Activated CD8-positive, alpha-beta memory T cell treated with anti-CD3 and anti-CD28 coated beads for 1 hour (primary cell): ENCODE data around the gene TDP1.

Source experiments
- DNase-seq, 2 donors: peaks; one replicate each; pipeline ENCODE4 v3.0.0-alpha.2; 2020; ENCODE audit warnings: low read depth in 1 of 2; ENCODE audit errors: extremely low read depth in 1 of 2

The TDP1 gene

DNA sequence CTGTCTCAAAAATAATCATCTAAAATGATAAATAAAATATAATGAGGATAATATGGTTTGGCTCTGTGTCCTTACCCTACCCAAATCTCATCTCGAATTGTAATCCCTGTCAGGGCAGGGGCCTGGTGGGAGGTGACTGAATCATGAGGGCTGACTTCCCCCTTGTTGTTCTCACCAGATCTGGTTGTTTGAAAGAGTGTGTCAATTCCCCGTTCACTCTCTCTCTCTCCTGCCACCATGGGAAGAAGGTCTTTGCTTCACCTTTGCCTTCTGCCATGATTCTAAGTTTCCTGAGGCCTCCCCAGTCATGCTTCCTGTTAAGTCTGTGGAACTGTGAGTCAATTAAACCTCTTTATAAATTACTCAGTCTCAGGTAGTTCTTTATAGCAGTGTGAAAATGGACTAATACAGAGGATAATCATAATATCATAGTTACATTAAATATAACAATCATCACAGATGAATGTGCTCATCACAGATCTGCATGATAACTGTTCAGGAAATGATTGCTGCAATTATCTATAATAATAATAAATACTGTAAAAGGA lies 13.8 kb upstream of the TDP1 start:
- DNase-seq = no peak

DNA sequence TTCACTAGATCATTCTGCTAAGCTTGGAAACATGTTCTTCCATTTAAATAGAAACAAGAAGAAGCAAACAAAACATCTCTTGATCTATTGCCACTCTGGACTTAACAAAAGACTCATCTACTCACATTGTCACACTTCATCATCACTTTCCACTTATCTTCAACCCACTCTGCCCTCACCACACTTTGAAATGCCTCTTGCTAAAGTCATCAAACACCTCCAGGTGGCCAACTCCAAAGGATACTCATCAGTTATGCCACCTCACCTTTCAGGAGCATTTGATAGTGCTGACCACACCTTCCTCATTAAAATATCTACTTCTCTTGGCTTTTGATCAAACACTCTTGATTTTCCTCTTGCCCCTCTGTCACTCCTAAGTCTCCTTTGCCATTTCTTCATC lies 8.4 kb upstream of the TDP1 start:
- DNase-seq = no peak

DNA sequence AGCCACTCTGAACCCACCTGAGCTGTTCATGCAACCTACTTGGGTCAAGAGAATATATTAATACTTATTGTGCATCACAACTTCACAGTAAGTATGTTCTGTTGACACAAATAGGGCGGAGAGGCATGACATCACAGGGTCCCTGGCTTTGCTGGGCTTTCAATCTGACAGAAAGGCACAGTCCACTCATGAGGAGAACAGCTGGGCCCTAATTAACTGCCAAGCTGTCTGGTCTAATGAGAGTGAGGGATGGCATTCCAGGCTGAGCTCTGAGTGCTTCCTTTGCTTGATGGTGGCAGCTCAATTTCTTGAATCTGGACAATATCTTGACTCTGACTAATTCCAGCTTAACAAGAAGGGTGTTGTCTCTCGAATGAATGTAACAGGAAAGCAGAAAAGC lies 3.2 kb upstream of the TDP1 start:
- DNase-seq = no peak

DNA sequence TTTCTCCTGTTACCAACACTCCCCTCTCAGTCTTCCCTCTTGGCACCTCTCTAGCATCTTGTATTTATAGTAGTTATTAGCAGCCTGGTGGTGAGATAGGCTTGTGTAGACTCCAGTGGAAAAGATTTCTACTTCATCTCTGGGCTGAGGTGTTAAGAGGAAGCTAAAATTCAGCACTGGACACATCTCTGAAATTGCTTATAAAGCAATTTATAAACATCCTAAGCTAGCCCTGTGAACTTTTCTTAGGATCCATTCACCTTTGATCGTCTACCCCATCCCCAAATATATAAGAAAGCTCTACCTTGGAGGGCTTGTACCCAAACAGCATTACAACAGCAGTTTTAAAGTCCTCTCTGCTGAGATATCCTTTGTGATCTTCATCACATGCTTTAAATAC lies 2.1 kb upstream of the TDP1 start:
- no peak for DNase-seq

DNA sequence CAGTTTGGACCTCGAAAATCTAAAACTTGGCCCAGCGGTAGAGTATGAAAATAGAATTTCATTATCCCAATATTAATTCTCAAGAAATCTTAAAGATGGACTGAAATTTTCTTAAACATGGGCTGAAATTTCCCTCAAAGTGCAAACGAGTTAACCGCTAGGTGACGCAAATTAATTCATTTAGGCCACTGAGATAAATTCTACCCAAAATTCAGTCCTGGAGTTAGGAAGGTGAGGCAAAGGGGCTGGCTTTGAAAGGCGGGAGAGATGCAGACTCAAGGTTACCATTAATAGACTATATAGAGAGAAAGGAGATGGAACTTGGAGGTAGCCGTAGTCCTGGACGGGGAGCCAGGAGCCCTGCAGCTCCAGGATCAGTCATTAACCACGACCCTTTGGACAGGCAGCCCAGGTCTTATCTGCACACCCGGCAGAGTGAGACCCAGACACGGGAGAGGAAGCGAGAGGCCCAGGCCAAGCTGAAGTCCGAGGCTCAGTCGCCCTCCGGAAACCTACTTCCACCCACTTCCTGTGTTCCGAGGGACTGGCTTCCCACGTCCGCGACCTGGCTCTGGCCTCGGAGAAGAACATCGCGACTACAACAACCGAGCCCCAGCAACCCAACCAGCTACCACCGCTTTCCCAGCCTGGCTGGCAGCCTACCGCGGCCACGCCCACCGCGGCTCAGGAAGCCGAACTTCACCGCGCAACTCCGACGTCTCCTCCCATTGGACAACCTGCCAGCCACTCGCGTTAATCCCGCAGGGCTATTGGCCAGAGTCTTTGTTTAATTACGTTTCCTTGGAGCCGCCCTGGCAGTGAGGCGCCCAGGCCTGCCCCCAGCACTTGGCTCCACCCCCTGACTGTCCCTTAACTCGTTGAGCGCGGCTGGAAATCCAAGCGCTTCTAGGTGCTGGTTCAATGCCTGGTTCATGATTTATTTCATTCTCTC lies 1.4 kb upstream of the TDP1 start, which contains the start of gene EFCAB11:
TSS of gene EFCAB11 (minus strand) at position 661 of the 952 bp plus-strand sequence. CDS start at position 591, 70 bp downstream.
- DNase-seq = peak; percentile 84 to 89

DNA sequence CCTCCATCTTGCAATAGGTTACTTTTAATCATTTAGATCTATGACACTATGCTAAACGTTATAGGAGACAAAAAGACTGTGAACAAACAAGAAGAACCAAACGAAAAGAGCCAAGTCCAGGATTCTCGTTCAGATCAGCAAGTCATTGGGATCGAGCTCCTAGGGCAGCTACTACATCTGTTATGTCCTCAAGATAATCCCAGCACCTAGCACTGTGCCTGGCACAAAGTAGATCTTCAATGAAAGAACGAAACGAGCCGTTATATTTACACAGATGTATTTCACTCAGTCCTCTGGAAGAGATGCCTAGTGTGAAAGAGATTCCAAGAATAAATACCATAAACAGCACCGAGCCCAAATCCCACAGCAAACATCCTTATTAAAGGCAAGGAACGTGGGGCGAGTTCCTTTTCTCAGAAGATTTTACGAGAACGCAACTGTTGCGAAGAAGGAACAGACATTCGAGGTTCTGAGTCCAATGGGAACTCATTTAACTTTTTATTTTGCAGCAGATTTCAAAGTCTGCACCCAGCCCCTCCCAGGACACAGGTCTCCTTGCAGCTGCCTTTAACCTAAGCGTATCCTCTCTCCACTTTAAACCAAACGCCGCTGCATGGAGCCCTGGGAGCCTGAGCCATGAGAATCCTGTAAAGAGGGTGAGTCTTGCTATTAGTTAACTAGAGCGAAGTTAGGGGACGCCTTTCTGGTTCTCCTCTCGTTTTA lies 544 bp upstream of the TDP1 start:
- no peak for DNase-seq

DNA sequence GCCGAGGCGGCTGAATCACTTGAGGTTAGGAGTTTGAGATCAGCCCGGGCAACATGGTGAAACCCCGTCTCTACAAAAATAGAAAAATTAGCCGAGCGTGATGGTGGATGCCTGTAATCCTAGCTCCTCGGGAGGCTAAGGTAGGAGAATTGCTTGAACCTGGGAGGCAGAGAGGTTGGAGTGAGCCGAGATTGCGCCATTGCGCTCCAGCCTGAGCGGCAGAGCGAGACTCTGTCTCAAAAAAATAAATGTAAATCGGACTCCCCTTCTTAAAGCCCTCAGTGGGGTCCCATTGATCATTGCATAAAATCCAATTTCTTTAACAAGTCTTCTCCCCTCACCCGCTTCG lies 908 bp downstream of the TDP1 start:
- no peak for DNase-seq

DNA sequence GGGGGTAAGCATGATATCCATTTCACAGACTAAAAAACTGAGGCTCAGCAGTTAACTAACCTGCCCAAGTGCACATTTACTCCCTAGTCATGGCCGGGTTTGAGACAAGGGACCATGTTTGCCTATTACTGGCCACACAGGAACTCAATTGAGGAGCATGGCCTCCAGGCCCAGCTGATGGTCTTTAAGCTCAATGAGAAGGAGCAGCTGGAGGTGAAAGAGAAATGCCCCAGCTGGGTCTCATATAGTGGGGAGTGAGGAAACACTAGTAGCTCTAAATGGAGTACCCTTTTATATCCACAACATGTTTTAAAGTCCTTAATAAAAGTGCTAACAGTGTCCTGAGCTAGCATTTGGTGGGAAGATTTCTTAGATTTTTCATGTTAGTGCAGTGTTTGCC lies 1.6 kb downstream of the TDP1 start:
- no peak for DNase-seq

DNA sequence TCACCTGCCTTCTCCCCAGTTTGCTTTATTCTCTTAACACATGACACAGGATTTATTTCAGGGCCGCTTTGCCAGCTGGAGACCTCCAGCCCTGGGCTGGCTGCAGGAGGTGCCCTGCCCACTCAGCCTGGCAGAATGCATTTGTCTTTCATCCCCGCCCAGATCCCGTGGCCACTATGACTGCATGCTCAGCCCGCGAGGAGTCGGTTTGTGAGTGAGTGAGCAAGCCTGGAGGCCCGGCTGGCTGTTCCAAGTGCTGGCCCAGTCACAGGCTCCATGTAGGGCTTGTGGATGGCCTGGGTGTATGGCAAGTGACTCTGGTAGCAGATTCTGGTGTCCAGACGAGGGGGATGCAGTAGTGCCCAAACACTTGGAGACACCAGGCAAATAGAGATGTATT lies 2.1 kb downstream of the TDP1 start:
- no peak for DNase-seq

DNA sequence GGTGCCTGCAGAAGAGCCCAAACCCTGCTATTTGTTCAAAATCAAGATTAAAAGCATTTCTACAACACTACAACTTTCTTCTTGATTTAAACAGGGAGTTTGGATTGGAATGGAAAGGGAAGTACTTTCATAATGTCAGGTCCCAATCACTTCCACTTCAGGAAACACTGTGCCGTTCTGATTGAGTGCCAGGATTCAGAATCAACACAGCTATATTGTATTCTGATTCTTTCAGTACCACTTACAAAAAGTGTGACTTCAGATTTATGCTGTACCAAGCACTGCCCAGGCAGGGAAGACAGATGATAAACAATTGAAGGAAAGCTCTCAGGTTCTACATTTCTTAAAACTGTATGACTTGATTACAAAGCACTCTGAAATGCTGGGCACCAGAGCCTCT lies 3.2 kb downstream of the TDP1 start:
- DNase-seq = no peak

DNA sequence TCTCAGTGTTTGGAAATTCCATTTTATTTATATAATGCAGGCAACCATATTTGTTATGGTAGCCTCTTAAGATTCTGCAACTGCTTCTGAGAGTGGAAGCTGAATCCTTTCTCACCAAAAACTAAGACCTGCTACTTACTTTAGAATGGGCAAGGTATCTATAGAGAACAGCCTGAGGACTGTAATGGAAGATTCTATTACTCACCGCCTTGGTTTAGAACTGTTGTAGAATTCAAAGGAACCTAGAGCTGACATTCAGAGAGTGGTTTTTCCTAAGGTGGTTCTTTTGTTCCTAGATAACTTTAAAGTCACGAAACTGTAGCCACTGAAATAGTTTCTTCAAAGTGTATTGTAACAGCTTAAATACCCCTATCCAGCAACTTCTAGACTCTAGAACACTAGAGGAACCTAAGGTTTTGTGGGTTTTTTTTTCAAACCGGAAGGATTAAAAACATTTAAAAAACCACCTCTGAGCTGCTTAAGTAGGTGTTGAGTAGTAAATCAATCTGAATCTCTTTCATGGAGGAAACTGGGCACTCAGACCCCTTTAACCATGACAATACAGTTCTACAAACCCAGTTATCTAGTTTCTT lies 4.2 kb downstream of the TDP1 start:
- DNase-seq = no peak

DNA sequence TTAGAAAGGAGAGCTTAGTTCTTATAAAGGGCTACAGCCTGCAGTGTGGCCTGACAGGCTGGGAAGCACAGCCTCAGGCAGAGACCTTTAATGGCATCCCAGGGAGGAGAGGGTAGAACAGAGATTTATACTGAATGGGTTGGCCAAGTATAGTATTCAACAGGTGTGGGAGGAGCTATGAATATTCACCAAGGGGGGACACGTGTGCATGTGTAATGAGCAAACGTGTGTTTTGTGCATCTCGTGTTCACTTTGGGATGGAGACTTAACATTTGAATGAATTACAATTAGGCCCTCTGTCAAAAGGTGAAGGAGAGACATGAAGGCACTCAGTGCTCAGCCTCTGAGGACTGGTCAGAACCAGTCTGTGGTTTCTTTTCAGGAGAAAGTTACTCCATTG lies 5.2 kb downstream of the TDP1 start:
- DNase-seq = no peak

DNA sequence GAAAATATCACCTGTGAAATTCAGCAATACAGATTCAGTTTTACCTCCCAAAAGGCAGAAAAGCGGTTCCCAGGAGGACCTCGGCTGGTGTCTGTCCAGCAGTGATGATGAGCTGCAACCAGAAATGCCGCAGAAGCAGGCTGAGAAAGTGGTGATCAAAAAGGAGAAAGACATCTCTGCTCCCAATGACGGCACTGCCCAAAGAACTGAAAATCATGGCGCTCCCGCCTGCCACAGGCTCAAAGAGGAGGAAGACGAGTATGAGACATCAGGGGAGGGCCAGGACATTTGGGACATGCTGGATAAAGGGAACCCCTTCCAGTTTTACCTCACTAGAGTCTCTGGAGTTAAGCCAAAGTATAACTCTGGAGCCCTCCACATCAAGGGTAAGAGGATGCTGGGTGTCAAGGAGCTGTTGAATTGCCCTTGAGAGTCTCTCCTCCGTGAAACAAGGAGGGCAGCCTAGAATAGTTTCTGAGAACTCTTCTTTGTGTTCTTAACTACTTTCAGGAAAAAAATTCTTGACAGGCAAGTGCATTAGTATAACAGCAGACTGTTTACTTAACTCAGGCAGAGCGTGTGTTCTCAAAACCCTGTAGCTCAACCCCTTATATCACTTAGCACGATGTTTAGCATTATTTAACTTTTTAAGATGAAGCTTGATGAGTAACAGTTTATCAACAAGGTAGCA lies 7.7 kb downstream of the TDP1 start:
- DNase-seq = no peak

DNA sequence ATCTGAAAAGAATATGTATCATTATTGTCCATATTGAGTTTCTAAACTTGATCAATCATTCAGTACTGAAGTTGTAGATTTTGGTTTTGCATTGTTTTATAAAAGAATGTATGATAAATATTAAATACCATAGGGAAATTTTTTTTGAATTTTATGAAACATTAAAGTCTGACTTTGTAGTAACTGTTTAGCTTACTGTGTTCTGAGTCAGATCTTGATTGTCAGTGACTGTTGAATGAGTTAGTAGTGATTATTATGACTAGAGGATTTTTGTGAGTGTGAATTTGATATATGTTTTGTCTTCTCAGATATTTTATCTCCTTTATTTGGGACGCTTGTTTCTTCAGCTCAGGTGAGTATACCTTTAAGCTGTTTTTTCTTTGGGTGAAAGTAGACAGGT lies 10.1 kb downstream of the TDP1 start:
- DNase-seq = no peak

DNA sequence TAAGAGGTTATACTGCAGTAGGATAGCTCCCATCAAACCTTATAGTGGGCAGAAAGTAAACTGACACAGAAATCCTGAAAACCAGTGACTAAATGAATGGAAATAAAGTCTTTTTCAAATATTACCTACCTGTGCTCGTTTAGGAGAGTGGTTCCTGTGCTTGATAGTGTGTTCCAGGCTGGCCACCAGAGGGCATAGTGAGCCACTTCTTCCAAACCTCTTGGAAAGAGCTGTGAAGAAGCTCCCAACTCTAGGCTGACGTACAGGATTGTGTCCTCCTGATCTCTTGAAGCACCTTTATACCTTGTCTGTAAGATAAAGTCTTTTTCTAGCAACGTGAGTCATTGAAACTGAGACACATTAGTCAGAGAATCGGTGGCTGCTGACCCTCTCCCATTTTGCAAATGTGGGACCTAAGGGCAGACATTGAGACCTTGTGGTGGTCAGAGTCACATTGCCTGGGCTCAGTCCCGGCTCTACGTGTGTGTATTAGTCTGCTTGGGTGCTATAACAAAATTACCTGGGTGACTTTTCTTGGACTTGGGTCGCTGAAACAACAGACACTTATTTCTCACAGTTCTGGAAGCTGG lies 17.6 kb downstream of the TDP1 start:
- peak in 1 of 2 donors; percentile 29 for DNase-seq

DNA sequence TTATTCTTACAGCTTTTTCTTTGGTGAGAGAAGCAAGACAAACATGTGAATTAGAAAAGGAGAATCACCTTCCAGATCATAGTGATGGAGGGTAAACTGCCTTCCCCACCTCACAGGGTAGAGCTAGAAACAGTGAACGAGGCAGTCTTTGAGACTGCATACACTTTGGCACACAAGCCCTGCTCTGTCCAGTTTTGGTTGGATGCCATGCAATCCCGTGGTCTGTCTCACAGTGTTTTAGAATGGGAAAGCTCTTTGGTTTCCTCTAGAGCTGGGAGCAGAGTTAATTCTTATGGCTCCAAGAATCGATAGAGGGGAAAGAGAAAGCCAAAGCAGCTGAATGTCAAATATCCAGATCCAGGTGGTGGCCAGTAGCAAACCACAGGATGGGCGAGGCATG lies 21.9 kb downstream of the TDP1 start:
- no peak for DNase-seq

DNA sequence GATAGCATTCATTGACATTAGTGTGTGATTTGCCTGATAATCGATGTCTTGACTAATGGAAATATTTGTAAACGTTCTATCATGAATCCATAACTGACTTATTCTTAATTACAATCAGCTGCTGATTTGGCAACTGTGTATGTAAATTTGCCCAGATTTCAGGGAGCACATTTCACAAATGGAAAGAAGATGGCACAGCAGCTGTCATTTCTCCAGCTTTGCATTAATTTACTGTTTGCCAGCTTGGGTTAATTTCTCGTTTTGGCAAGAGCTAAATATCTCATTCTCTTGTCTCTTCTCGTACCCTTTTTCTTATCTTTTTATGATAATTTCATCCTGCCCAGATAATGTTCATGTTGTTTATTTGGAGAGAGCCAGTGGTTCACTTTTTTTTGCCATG lies 22.9 kb downstream of the TDP1 start:
- DNase-seq = no peak

DNA sequence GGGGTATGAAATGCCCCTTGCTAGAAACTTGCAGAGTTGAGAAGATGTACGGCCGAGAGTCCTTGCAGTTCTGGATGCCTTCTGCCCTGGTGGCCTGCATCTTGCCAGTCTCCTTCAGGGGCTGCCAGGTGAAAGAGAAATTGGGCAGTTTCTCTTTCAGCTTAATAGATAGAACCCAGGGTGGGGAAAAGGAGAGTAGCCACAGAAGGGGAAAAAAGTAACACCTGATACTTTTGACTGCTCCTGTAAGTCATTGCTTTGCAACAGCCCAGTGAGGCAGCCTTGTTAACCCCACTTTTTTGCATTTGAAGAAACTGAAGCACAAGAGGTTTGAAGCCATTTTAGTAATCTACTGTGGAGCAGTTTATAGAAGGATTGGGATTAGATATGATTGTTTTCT lies 27.6 kb downstream of the TDP1 start:
- DNase-seq = no peak

DNA sequence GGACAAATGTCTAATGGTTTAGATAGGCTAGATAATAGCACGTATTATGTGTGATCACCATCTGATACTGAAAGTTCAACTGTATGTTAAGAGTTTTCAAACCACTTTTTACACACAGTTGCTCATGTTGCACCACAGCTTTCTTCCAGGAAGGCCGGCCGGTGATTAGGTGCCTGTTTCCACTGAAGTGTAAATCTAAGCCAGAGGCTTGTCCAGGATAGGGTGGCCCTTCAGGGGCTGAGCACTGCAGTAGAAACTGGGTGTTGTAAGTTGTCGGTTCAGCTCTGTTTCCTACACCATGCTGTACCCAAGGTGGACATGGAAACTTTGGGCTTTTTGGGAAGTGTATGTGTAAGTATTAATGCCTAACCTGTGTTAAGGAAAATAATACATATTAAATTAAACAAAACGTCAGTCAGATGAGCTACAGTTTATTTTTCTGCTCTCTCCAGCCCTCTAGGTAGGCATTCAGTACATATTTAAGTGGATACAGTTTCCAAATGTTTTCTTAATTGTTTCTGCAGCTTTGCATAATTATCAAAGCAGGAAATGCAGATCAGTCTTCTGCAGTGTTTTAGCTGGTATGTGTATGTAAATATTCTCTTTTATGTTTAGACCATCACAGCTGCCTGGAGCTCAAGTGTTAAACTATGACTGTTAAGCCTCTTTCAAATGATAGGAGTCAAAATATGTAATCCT lies 30.9 kb downstream of the TDP1 start:
- no peak for DNase-seq

DNA sequence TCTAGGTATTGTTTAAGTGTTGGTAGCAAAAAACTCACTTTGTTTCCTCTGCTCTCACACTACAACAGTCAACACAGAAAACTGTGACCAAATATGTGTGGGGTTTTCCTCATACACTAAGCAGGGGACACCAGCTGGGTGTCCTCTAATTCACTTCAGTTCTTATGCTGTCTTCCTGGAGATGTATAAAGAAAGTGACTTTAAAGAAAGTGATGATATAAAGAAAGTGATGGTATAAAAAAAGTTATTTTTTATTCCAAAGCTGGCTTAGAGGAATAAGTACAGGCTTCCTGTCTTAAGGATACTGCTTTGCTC lies 31.4 kb downstream of the TDP1 start:
- DNase-seq = no peak
